Fibroblast of villous mesenchyme (primary cell): ENCODE results near the gene CDIP1. TPM values are rescaled to one million over a fixed set of nuclear protein-coding genes. Genes with fewer than 3 reads are reported as not detected.

Experiments used
- DNase-seq: peaks from one replicate; pipeline ENCODE4 v3.0.0-alpha.2; 2010; ENCODE audit warnings: low read depth
- H3K4me3 ChIP-seq: 2 replicates; pipeline ENCODE4 v1.5.1; 2011; ENCODE audit warnings: low read depth, mild to moderate bottlenecking, low read length
- total RNA-seq: library from RNA; depleted of rRNA; stranded (reverse); fragments of >200 nt; gene quantifications from 2 replicates; pipeline ENCODE4 v1.2.3, GENCODE V29; 2012
- TF ChIP-seq, protein P1 (sequence below): IDR thresholded peaks from 2 replicates; pipeline ENCODE4 v1.5.1; 2012; ENCODE audit warnings: low read depth, mild to moderate bottlenecking, low read length; ENCODE audit not compliant: insufficient read depth

CDIP1 gene
- 10.6 and 16.8 TPM in 2 replicates for total RNA-seq

DNA sequence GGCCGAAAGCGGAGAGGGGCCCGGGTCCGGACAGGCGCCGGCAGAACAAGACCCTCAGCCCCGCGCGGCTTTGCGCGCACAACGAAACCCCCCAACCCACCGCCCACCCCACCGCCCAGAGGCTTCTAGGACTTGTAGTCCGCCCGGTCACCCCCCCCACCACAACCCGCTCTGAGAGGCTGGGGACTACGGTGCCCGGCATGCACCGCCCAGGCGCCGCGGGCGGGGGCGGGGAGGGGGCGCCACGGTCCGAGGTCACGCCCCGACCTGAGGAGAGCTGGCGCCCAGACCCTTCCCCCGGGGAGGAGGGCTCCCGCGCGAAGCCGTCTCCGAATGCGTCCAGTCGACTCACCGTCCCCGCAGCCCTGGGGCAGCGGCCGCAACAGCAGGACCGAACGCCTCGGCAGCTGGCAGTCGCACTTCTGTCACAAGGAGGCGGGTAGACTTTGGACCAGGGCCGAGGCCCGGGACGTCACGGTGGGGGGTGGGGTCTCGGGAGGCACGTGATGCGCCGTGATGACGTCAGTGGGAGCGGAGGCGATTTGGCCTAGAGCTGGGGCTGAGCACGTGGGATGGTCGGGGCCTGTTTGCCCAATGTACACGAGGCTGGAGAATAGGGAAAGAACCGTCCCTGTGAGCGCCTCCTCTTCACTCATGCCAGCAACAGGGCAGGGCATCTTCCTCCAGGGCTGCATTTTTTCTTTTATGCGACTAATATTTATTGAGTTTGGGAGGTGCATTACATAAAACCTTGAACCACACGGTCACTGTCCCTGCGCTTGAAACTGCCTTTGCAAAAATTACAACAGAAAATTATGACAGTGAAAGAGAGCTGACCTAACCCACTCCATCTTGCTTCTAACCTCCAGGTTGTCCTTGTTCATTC is at the start of gene CDIP1:
CDIP1 (minus strand) TSS at position 424 of the 886 bp plus-strand sequence. CDS start 24,643 bp downstream, outside the sequence.
- TF ChIP-seq, protein P1, sequence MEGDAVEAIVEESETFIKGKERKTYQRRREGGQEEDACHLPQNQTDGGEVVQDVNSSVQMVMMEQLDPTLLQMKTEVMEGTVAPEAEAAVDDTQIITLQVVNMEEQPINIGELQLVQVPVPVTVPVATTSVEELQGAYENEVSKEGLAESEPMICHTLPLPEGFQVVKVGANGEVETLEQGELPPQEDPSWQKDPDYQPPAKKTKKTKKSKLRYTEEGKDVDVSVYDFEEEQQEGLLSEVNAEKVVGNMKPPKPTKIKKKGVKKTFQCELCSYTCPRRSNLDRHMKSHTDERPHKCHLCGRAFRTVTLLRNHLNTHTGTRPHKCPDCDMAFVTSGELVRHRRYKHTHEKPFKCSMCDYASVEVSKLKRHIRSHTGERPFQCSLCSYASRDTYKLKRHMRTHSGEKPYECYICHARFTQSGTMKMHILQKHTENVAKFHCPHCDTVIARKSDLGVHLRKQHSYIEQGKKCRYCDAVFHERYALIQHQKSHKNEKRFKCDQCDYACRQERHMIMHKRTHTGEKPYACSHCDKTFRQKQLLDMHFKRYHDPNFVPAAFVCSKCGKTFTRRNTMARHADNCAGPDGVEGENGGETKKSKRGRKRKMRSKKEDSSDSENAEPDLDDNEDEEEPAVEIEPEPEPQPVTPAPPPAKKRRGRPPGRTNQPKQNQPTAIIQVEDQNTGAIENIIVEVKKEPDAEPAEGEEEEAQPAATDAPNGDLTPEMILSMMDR, result no peak
- DNase-seq, result peak; percentile 97
- H3K4me3 ChIP-seq, result peak within 1 kb of the TSS; percentile 72

DNA sequence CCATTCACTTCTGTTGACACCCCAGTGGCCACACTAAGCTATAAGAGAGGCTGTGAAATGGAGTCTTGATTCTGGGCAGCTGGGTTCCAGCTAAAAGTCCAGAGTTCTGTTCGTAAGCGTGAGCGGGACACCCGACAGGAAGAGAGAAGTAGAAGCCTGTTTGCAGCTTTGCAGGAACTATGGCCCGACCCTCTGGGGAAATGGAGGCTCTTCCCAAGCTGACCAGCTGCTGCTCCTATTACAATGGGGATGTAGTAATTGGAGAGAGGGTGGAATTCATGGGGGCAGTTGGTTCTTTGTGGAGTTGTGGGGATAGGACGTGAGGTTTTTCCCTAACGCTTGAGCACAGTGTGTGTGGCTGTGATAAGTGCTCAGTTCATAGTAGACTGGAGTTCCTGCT is 47.7 kb upstream of the CDIP1 start:
- DNase-seq, result no peak
- TF ChIP-seq, protein P1, result no peak
- H3K4me3 ChIP-seq, result no peak overlapping the region

DNA sequence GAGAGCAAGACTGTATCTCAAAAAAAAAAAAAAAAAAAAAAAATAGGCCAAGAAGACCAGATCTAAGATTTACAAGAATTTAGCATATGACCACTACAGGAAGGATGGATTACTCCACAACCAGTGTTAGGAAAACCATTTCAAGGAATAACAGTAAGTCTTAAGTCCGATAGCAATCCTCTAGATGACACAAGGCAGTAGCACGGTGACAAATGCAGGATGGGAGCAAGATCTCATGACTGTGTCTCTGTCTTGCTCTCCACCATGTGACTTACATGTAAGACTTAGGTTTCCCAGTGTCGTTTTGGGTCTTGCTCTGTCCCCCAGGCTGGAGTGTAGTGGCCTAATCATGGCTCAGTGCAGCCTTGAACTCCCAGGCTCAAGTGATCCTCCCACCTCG is 45.3 kb upstream of the CDIP1 start:
- no peak for DNase-seq
- H3K4me3 ChIP-seq, result no peak overlapping the region
- TF ChIP-seq, protein P1, result no peak

DNA sequence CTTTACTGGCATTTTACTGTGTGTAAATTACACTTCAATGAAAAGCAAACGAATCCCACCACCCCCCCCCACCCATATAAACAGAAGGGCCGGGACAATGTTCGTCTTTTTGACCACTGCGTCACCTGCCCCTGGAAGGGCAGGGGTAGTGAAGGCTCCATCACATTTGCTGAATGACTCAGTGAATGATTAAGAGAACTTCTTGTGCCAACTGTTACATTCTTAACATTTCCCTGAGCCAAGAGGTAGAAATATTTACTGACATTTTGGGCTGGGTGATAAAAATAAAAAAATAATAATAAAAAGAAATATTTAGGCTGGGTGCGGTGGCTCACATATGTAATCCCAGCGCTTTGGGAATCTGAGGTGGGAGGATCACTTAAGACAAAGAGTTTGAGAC is 41.7 kb upstream of the CDIP1 start:
- H3K4me3 ChIP-seq, result no peak overlapping the region
- DNase-seq, result no peak
- TF ChIP-seq, protein P1, result no peak

DNA sequence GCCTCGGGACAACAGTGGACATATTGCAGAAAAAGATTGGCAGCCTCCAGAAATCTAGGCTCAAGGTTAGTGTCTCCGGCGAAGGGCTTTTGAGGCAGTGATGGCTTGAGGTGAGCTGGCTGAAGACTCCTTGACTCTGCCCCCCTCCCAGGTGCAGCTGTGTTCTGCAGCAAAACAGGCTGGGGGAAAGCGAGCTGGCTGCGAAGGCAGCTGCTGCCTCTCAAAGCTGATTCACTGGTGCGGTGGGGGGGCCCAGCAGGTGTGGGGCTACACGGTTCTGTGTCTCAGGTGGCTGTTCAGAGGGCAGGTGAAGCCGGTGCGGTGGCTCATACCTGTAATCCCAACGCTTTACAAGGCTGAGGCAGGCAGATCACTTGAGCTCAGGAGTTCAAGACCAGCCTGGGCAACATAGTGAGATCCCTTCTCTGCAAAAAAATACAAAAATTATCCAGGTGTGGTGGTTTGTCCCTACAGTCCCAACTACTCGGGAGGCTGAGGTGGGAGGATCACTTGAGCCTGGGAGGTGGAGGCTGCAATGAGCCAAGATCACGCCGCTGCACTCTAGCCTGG is 40.5 kb upstream of the CDIP1 start:
- H3K4me3 ChIP-seq, result no peak overlapping the region
- no peak for DNase-seq
- TF ChIP-seq, protein P1, result no peak

DNA sequence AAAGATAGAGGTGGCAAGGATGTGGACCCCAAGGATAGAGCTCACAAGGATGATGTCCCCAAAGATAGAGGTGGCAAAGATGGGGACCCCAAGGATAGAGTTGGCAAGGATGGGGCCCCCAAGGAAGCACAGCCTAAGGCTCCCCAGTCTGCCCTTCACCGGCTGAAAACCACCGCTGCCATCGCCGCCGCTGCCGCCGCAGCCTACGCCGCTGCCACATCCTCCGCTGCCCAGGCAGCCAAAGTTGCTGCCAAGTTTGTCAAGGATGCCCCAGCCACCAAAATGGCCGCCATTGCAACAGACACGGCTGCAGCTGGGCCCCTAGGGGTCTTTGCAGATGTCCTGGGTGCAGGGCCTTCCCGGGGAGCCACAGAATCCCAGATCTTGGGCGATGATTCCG is 37.4 kb upstream of the CDIP1 start:
- TF ChIP-seq, protein P1, result no peak
- DNase-seq, result no peak
- H3K4me3 ChIP-seq, result no peak overlapping the region
